Measurements from ENCODE around the gene RFPL1. TPM values are rescaled to one million over a fixed set of nuclear protein-coding genes. Genes with fewer than 3 reads are reported as not detected.
"Not testable (repeated sequence)": the region's sequence is repeated elsewhere in the genome, so short reads cannot be mapped to it uniquely, and the experiment has no call there.

The RFPL1 gene
- total and polyA plus RNA-seq, 7 experiments from 2014 or later, result 0.14 to 0.24 (median 0.15) TPM; not detected in 4

DNA sequence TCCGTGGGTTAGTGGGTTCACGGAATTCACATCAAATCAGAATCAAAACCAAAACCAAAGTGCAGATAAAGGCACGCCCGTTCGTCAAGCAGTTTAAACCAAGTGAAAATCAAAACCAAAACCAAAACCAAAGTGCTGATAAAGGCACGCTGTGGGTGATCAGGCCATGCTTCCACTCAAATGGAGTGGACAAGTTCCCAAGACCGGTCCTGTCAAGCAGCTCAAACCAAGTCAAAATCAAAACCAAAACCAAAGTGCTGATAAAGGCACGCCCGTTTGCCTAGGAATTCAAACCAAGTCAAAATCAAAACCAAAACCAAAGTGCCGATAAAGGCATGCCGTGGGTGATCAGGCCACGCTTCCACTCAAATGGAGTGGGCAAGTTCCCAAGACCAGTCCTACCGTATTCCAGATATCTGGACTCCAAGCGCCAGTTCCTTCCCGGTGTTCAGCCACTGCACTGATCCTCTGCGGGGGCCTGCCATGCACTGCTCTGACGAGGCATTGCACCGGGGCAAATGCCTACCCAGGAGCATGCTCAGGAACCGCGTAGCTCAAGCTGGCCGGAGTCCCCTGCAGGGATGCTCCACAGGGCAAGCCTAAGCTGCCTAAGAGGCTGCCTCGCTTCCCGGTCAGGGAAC lies 23.3 kb upstream of the RFPL1 start:
- Histone ChIP-seq H3K27ac (ENCODE audit: low read depth, low read length) (peak overlapping the region; percentile 73), H3K4me3 (ENCODE audit: low read length) (peak overlapping the region; percentile 76)
- ChIA-PET CTCF (interaction anchor here (0.6 kb wide), 1 partner anchor 841 kb away, joined by 4 read pairs; no protein-coding TSS in a partner anchor), POLR2A (interaction anchor here (0.6 to 1.0 kb wide), 4 partner anchors 16 to 862 kb away, joined by 3 read pairs; no protein-coding TSS in a partner anchor)
- ATAC-seq (peak; percentile 84), DNase-seq (peak in 8 of 9 donors; percentile 54 to 75 (median 70))
- intact Hi-C loops (cut with micrococcal nuclease), result loop anchor here (1.0 to 10.0 kb wide), 5 partner anchors 20 to 350 kb away; partner anchors contain the start of genes AP1B1 (in 2 of the 2), EWSR1 (in 1 of the 2), GAS2L1 (in 1 of the 2) and RHBDD3 (in 1 of the 2)
- not testable (repeated sequence) for H3K27me3 ChIP-seq (ENCODE audit: control insufficient read depth in 2 of 2, insufficient read depth in 2 of 2, low read length in 2 of 2); H3K9me3 Mint-ChIP-seq; H3K9me3 ChIP-seq (ENCODE audit: control insufficient read depth in 2 of 3, low read length in 3 of 3); H3K27me3 Mint-ChIP-seq; H3K36me3 ChIP-seq (ENCODE audit: control insufficient read depth in 2 of 3, insufficient read depth in 3 of 3, low read length in 3 of 3); H3K4me1 ChIP-seq (ENCODE audit: control insufficient read depth in 2 of 2, insufficient read depth in 2 of 2, low read length in 2 of 2); H3K36me3 Mint-ChIP-seq
- Mint-ChIP-seq H3K4me1 (peaks cover 15 to 41% (median 26%) of the 10 kb centered on the region in 7 donors), H3K27ac (peak overlapping the region; percentile 95 to 100 (median 98)), H3K4me3 (peak overlapping the region; percentile 80 to 99 (median 94))

DNA sequence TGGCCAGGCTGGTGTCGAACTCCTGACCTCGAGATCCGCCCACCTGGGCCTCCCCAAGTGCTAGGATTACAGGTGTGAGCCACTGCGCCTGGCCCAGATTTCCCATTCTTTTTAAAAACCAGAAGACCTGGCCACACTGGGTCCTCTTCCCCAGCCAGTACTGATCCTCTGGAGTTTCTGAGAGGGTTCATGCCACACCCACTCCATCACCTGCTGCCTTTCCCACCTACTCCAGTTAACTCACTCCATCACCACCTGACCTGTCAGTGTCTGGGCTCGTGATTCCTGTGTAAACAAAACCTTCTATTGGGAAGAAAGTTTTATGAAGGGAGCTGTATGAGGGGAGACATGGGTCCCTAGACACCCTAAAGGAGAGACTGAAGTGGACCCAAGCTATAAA lies 19.7 kb upstream of the RFPL1 start:
- H3K27me3 ChIP-seq (ENCODE audit: control insufficient read depth in 2 of 2, insufficient read depth in 2 of 2, low read length in 2 of 2); POLR2A ChIA-PET; CTCF ChIA-PET: not testable (repeated sequence)

DNA sequence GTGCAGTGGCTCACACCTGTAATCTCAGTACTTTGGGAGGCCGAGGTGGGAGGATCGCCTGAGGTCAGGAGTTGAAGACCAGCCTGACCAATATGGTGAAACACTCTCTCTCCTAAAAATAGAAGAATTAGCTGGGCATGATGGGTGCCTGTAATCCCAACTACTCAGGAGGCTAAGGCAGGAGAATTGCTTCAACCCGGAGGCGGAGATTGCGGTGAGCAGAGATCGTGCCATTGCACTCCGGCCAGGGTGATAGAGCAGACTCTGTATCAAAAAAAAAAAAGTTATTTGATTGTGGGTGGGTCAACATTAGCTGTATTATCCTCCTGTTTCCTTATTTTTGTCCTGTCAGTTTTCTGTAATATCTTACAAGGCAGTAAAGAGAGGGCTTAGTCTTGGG lies 11.9 kb upstream of the RFPL1 start:
- POLR2A ChIA-PET, result no interaction called here
- intact Hi-C loops (cut with micrococcal nuclease), result no loop called here

More for the DNA sequence above, 19.7 kb upstream of the RFPL1 start:
- not testable (repeated sequence) for H3K27me3 Mint-ChIP-seq; H3K9me3 ChIP-seq (ENCODE audit: control insufficient read depth in 2 of 3, low read length in 3 of 3); H3K27ac ChIP-seq (ENCODE audit: low read depth, low read length); ATAC-seq; H3K4me3 Mint-ChIP-seq; H3K36me3 Mint-ChIP-seq; H3K36me3 ChIP-seq (ENCODE audit: control insufficient read depth in 2 of 3, insufficient read depth in 3 of 3, low read length in 3 of 3); DNase-seq; H3K4me3 ChIP-seq (ENCODE audit: low read length); H3K4me1 ChIP-seq (ENCODE audit: control insufficient read depth in 2 of 2, insufficient read depth in 2 of 2, low read length in 2 of 2); H3K9me3 Mint-ChIP-seq
- intact Hi-C loops (cut with micrococcal nuclease), result loop anchor here (5.0 to 10.0 kb wide), 3 partner anchors 111 to 346 kb away; partner anchors contain the start of genes EWSR1 (in 1 of the 2), GAS2L1 (in 1 of the 2), RHBDD3 (in 1 of the 2) and UQCR10 (in 1 of the 2)
- Mint-ChIP-seq H3K4me1 (peaks cover 9 to 26% (median 22%) of the 10 kb centered on the region in 7 donors), H3K27ac (peak overlapping the region in 1 of 9 donors; percentile 34)

DNA sequence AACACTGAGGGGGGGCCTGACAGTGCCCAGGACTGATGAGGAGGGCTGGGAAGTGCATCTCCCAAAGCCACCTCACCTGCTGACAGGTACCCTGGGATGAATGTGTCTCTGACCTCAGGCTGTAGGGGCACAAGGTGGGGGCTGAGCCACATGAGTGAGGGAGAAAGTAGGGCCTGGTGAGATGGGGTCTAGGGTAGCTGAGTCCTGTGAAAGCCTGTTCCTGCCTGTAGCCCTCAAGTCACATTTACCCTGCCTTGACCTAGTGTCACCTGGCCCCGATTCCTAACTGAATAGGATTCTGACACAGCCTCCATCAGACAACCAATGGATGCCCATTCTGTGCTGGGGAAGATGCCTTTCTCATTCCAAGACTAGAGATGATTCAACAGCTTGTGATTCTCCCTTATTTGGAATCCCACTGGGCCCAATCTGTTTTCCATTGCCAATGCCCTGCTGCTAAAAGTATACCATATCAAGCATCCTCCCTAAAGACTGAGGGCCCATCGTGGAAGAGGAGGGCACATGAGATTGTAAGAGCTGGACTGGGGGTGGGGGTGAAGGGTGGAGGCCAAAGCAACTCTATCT lies 11.1 kb upstream of the RFPL1 start:
- H3K27ac Mint-ChIP-seq, result no peak overlapping the region
- H3K36me3 ChIP-seq (ENCODE audit: control insufficient read depth in 2 of 3, insufficient read depth in 3 of 3, low read length in 3 of 3), result no peaks in the 10 kb centered on the region
- no peak overlapping the region for H3K27ac ChIP-seq (ENCODE audit: low read depth, low read length)
- ChIA-PET CTCF (no interaction called here), POLR2A (interaction anchor here (0.6 kb wide), 1 partner anchor 32 kb away, joined by 4 read pairs; no protein-coding TSS in a partner anchor)
- DNase-seq (no peak), ATAC-seq (no peak)
- H3K4me3 Mint-ChIP-seq, result no peak overlapping the region
- peaks cover 0 to 1% (median 0%) of the 10 kb centered on the region in 11 donors for H3K9me3 Mint-ChIP-seq
- peaks cover 3 to 38% (median 7%) of the 10 kb centered on the region in 5 donors for H3K27me3 Mint-ChIP-seq
- no peaks in the 10 kb centered on the region for H3K4me1 Mint-ChIP-seq
- no peaks in the 10 kb centered on the region for H3K4me1 ChIP-seq (ENCODE audit: control insufficient read depth in 2 of 2, insufficient read depth in 2 of 2, low read length in 2 of 2)
- no peaks in the 10 kb centered on the region for H3K36me3 Mint-ChIP-seq
- intact Hi-C loops (cut with micrococcal nuclease), result no loop called here
- H3K27me3 ChIP-seq (ENCODE audit: control insufficient read depth in 2 of 2, insufficient read depth in 2 of 2, low read length in 2 of 2), result no peaks in the 10 kb centered on the region
- H3K4me3 ChIP-seq (ENCODE audit: low read length), result no peak overlapping the region
- no peaks in the 10 kb centered on the region for H3K9me3 ChIP-seq (ENCODE audit: control insufficient read depth in 2 of 3, low read length in 3 of 3)

More for the DNA sequence above, 11.9 kb upstream of the RFPL1 start:
- CTCF ChIA-PET, result no interaction called here
- DNase-seq (no peak), ATAC-seq (no peak)
- Mint-ChIP-seq H3K9me3 (peaks cover 0 to 1% (median 0%) of the 10 kb centered on the region in 11 donors), H3K27ac (peak overlapping the region in 1 of 9 donors; percentile 74), H3K36me3 (no peaks in the 10 kb centered on the region), H3K4me1 (no peaks in the 10 kb centered on the region), H3K27me3 (peaks cover 4 to 33% (median 7%) of the 10 kb centered on the region in 5 donors), H3K4me3 (no peak overlapping the region)
- H3K9me3 ChIP-seq (ENCODE audit: control insufficient read depth in 2 of 3, low read length in 3 of 3), result no peaks in the 10 kb centered on the region
- H3K4me3 ChIP-seq (ENCODE audit: low read length), result no peak overlapping the region
- H3K27me3 ChIP-seq (ENCODE audit: control insufficient read depth in 2 of 2, insufficient read depth in 2 of 2, low read length in 2 of 2), result no peaks in the 10 kb centered on the region
- H3K36me3 ChIP-seq (ENCODE audit: control insufficient read depth in 2 of 3, insufficient read depth in 3 of 3, low read length in 3 of 3), result no peaks in the 10 kb centered on the region
- H3K27ac ChIP-seq (ENCODE audit: low read depth, low read length), result no peak overlapping the region
- no peaks in the 10 kb centered on the region for H3K4me1 ChIP-seq (ENCODE audit: control insufficient read depth in 2 of 2, insufficient read depth in 2 of 2, low read length in 2 of 2)

DNA sequence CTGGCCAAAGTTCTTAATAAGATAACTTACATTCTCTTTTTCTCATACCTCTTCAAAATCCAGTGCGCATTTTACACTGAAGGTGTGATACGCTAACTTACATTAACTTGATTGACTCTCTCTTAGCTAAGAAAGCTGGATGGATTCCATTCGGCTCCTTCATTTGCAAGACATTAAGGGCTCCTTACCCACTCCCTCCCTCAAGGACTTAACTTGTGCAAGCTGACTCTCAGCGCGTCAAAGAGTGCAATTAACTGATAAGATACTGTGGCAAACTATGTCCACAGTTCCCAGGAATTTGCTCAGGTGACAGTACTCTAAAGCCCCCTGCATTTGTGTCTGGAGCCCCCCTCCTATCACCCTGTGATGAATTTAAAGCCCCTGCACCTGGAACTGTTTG lies 6.4 kb upstream of the RFPL1 start:
- no peak overlapping the region for H3K4me3 Mint-ChIP-seq
- Histone ChIP-seq H3K36me3 (ENCODE audit: control insufficient read depth in 2 of 3, insufficient read depth in 3 of 3, low read length in 3 of 3) (no peaks in the 10 kb centered on the region), H3K4me1 (ENCODE audit: control insufficient read depth in 2 of 2, insufficient read depth in 2 of 2, low read length in 2 of 2) (no peaks in the 10 kb centered on the region), H3K27ac (ENCODE audit: low read depth, low read length) (no peak overlapping the region), H3K27me3 (ENCODE audit: control insufficient read depth in 2 of 2, insufficient read depth in 2 of 2, low read length in 2 of 2) (no peaks in the 10 kb centered on the region), H3K9me3 (ENCODE audit: control insufficient read depth in 2 of 3, low read length in 3 of 3) (no peaks in the 10 kb centered on the region), H3K4me3 (ENCODE audit: low read length) (no peak overlapping the region)
- H3K9me3 Mint-ChIP-seq, result peaks cover 0 to 1% (median 0%) of the 10 kb centered on the region in 11 donors
- no peaks in the 10 kb centered on the region for H3K4me1 Mint-ChIP-seq
- DNase-seq (no peak), ATAC-seq (no peak)
- no peaks in the 10 kb centered on the region for H3K36me3 Mint-ChIP-seq
- intact Hi-C loops (cut with micrococcal nuclease), result no loop called here
- POLR2A ChIA-PET, result no interaction called here
- peaks cover 7 to 56% (median 22%) of the 10 kb centered on the region in 5 donors for H3K27me3 Mint-ChIP-seq
- H3K27ac Mint-ChIP-seq, result no peak overlapping the region
- CTCF ChIA-PET, result no interaction called here

DNA sequence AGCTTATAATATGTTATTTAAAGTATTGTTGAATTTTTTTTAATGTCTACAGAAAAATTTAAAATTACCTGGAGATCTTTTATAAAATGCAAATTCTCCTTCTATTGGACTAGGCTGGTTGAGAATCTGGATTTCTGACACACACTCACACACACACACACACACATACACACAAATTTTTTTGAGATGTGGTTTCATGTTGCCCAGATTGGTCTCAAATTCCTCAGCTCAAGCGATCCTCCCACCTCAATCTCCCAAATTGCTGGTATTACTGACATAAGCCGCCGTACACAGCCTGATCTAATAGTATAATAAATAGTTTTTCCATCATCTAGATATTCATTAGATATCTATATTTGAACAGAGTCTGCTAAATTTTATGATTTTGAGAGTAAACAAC lies 4.5 kb upstream of the RFPL1 start:
- Histone ChIP-seq H3K4me3 (ENCODE audit: low read length) (no peak overlapping the region), H3K36me3 (ENCODE audit: control insufficient read depth in 2 of 3, insufficient read depth in 3 of 3, low read length in 3 of 3) (no peaks in the 10 kb centered on the region), H3K9me3 (ENCODE audit: control insufficient read depth in 2 of 3, low read length in 3 of 3) (no peaks in the 10 kb centered on the region), H3K27me3 (ENCODE audit: control insufficient read depth in 2 of 2, insufficient read depth in 2 of 2, low read length in 2 of 2) (no peaks in the 10 kb centered on the region), H3K4me1 (ENCODE audit: control insufficient read depth in 2 of 2, insufficient read depth in 2 of 2, low read length in 2 of 2) (no peaks in the 10 kb centered on the region), H3K27ac (ENCODE audit: low read depth, low read length) (no peak overlapping the region)
- no peaks in the 10 kb centered on the region for H3K9me3 Mint-ChIP-seq
- H3K4me1 Mint-ChIP-seq, result no peaks in the 10 kb centered on the region
- no peak for DNase-seq
- intact Hi-C loops (cut with micrococcal nuclease), result no loop called here
- ChIA-PET POLR2A (no interaction called here), CTCF (no interaction called here)
- ATAC-seq, result no peak
- no peaks in the 10 kb centered on the region for H3K36me3 Mint-ChIP-seq
- H3K27ac Mint-ChIP-seq, result no peak overlapping the region
- H3K27me3 Mint-ChIP-seq, result peaks cover 6 to 51% (median 22%) of the 10 kb centered on the region in 5 donors
- H3K4me3 Mint-ChIP-seq, result no peak overlapping the region

All from naive thymus-derived CD4-positive, alpha-beta T cell (primary cell).